ENCODE results near the gene TRABD2B.

TRABD2B gene

DNA sequence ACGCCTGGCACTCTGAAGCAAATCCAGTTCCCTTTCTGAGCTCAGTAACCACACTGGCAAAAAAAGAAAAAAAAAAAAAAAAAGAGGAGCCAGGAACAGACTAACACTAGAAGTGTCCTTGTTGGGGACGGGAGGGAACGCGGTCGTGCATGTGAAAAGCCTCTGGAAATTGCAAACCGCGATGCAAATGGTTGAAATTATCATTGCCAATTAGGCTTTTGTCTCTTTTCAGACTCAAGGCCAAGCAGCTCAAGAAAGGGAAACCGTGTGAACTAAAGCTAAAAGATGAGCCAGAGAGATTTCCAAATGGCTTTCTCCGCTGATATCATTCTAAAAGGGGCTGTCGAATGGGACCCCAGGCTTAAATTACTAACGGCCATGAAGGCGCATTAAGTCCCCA is 13.5 kb downstream of the TRABD2B start:
- Histone ChIP-seq H3K27ac (ENCODE audit: low read length, poor library complexity, severe bottlenecking) (no peak overlapping the region), H3K9me3 (ENCODE audit: control insufficient read depth, low read length) (no peaks in the 10 kb centered on the region), H4K91ac (ENCODE audit: low read length) (no peak overlapping the region), H3K4me3 (ENCODE audit: insufficient read depth in 1 of 2, low read depth in 1 of 2, low read length in 2 of 2) (no peak overlapping the region), H3K14ac (ENCODE audit: low read length in 2 of 2) (no peak overlapping the region), H3K4me2 (ENCODE audit: low read length, poor library complexity, severe bottlenecking) (no peak overlapping the region), H2BK12ac (ENCODE audit: low read length in 2 of 2) (no peak overlapping the region), H3K18ac (ENCODE audit: low read depth in 1 of 2, low read length in 2 of 2) (no peak overlapping the region), H3K27me3 (ENCODE audit: control insufficient read depth in 1 of 2, insufficient read depth in 1 of 2, low read length in 2 of 2) (peaks cover 19 to 56% of the 10 kb centered on the region in 2 experiments), H3K4ac (ENCODE audit: low read depth in 1 of 2, low read length in 2 of 2) (no peak overlapping the region), H2BK5ac (ENCODE audit: low read depth, low read length, poor library complexity, severe bottlenecking) (no peak overlapping the region), H3K79me1 (replicated peaks; ENCODE audit: low read length, poor library complexity, severe bottlenecking) (no peaks in the 10 kb centered on the region), H3K23ac (ENCODE audit: low read length in 2 of 2) (no peak overlapping the region), H4K8ac (ENCODE audit: low read length) (no peak overlapping the region), H3K4me1 (ENCODE audit: control insufficient read depth, insufficient read depth, low read depth, low read length) (peaks cover 3% of the 10 kb centered on the region), H2BK15ac (ENCODE audit: low read depth, poor library complexity, severe bottlenecking) (no peak overlapping the region), H2AK5ac (ENCODE audit: low read length, severe bottlenecking) (no peak overlapping the region), H2BK120ac (ENCODE audit: low read depth, low read length) (no peak overlapping the region), H3K9ac (ENCODE audit: low read length) (no peak overlapping the region), H2AFZ (ENCODE audit: low read depth, low read length) (no peak overlapping the region), H3K36me3 (ENCODE audit: control insufficient read depth in 1 of 2, insufficient read depth in 2 of 2, low read depth in 1 of 2, low read length in 2 of 2) (no peaks in the 10 kb centered on the region)
- no peak for DNase-seq
- 25% methylated on average over 12 of the region's 12 CpGs for WGBS

DNA sequence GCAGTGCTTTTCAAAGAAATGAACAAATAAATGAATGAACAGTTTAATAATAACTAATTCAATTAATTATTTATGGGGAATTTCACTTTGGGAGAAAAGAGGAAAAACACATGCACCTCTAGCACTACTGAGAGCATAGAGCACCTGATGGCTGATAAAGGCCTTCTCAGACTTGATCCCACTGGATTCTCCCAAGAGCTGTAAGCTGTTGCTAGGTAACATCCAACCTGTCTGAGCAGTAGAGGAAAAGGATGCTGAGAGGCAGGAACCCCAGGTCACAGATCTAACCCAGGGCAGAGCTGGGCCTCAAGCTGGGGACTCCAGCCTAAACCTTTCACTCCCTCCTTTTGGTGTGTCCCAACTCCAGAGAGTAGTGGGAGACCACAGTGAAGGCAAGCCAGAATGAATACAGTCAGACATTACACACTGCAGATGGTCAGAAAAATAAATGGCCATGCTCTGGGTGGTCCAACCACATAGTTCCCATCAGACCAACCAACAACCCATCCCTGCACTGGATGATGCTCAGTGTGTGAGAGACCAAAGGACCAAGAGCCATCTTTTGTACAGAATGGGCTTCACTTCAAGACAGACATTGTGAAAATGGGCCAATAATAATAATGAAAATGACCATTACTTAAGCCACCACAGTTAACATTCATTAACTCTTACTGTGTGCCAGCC is 15.4 kb downstream of the TRABD2B start:
- Histone ChIP-seq H2BK120ac (ENCODE audit: low read depth, low read length) (no peak overlapping the region), H3K4me1 (ENCODE audit: control insufficient read depth, insufficient read depth, low read depth, low read length) (peaks cover 3% of the 10 kb centered on the region), H3K27me3 (ENCODE audit: control insufficient read depth in 1 of 2, insufficient read depth in 1 of 2, low read length in 2 of 2) (peaks cover 19 to 42% of the 10 kb centered on the region in 2 experiments), H2BK15ac (ENCODE audit: low read depth, poor library complexity, severe bottlenecking) (no peak overlapping the region), H2AFZ (ENCODE audit: low read depth, low read length) (no peak overlapping the region), H3K18ac (ENCODE audit: low read depth in 1 of 2, low read length in 2 of 2) (no peak overlapping the region), H3K79me1 (replicated peaks; ENCODE audit: low read length, poor library complexity, severe bottlenecking) (no peaks in the 10 kb centered on the region), H2BK5ac (ENCODE audit: low read depth, low read length, poor library complexity, severe bottlenecking) (no peak overlapping the region), H2AK5ac (ENCODE audit: low read length, severe bottlenecking) (no peak overlapping the region), H3K4ac (ENCODE audit: low read depth in 1 of 2, low read length in 2 of 2) (no peak overlapping the region), H3K23ac (ENCODE audit: low read length in 2 of 2) (no peak overlapping the region), H3K4me2 (ENCODE audit: low read length, poor library complexity, severe bottlenecking) (no peak overlapping the region), H3K9ac (ENCODE audit: low read length) (no peak overlapping the region), H3K4me3 (ENCODE audit: insufficient read depth in 1 of 2, low read depth in 1 of 2, low read length in 2 of 2) (no peak overlapping the region), H3K9me3 (ENCODE audit: control insufficient read depth, low read length) (no peaks in the 10 kb centered on the region), H3K27ac (ENCODE audit: low read length, poor library complexity, severe bottlenecking) (no peak overlapping the region), H3K36me3 (ENCODE audit: control insufficient read depth in 1 of 2, insufficient read depth in 2 of 2, low read depth in 1 of 2, low read length in 2 of 2) (no peaks in the 10 kb centered on the region), H4K8ac (ENCODE audit: low read length) (no peak overlapping the region), H4K91ac (ENCODE audit: low read length) (no peak overlapping the region), H3K14ac (ENCODE audit: low read length in 2 of 2) (no peak overlapping the region), H2BK12ac (ENCODE audit: low read length in 2 of 2) (no peak overlapping the region)
- DNase-seq = no peak

- peaks cover 3% of the 10 kb centered on the region for H3K4me1 ChIP-seq (ENCODE audit: control insufficient read depth, insufficient read depth, low read depth, low read length)
- no peak overlapping the region for H2BK12ac ChIP-seq (ENCODE audit: low read length in 2 of 2)
- H3K27me3 ChIP-seq (ENCODE audit: control insufficient read depth in 1 of 2, insufficient read depth in 1 of 2, low read length in 2 of 2) = peaks cover 19 to 30% of the 10 kb centered on the region in 2 experiments
- no peak overlapping the region for H3K18ac ChIP-seq (ENCODE audit: low read depth in 1 of 2, low read length in 2 of 2)
- H3K4me3 ChIP-seq (ENCODE audit: insufficient read depth in 1 of 2, low read depth in 1 of 2, low read length in 2 of 2) = no peak overlapping the region
- H4K91ac ChIP-seq (ENCODE audit: low read length) = no peak overlapping the region
- H2AK5ac ChIP-seq (ENCODE audit: low read length, severe bottlenecking) = no peak overlapping the region
- no peak overlapping the region for H2BK120ac ChIP-seq (ENCODE audit: low read depth, low read length)
- H3K9me3 ChIP-seq (ENCODE audit: control insufficient read depth, low read length) = no peaks in the 10 kb centered on the region
- no peak overlapping the region for H3K23ac ChIP-seq (ENCODE audit: low read length in 2 of 2)
- H3K27ac ChIP-seq (ENCODE audit: low read length, poor library complexity, severe bottlenecking) = no peak overlapping the region
- no peak overlapping the region for H3K4me2 ChIP-seq (ENCODE audit: low read length, poor library complexity, severe bottlenecking)
- no peak overlapping the region for H4K8ac ChIP-seq (ENCODE audit: low read length)
- 81% methylated on average over 3 of the region's 3 CpGs for WGBS
- H2AFZ ChIP-seq (ENCODE audit: low read depth, low read length) = no peak overlapping the region
- no peak overlapping the region for H2BK5ac ChIP-seq (ENCODE audit: low read depth, low read length, poor library complexity, severe bottlenecking)
- H3K9ac ChIP-seq (ENCODE audit: low read length) = no peak overlapping the region
- no peak overlapping the region for H2BK15ac ChIP-seq (ENCODE audit: low read depth, poor library complexity, severe bottlenecking)
- H3K79me1 ChIP-seq (replicated peaks; ENCODE audit: low read length, poor library complexity, severe bottlenecking) = no peaks in the 10 kb centered on the region
- no peak overlapping the region for H3K14ac ChIP-seq (ENCODE audit: low read length in 2 of 2)
- no peak for DNase-seq
- no peak overlapping the region for H3K4ac ChIP-seq (ENCODE audit: low read depth in 1 of 2, low read length in 2 of 2)
- H3K36me3 ChIP-seq (ENCODE audit: control insufficient read depth in 1 of 2, insufficient read depth in 2 of 2, low read depth in 1 of 2, low read length in 2 of 2) = no peaks in the 10 kb centered on the region
Observed at GRCh38 chr1:47980501-47980900, 16.7 kb downstream of the TRABD2B start.

DNA sequence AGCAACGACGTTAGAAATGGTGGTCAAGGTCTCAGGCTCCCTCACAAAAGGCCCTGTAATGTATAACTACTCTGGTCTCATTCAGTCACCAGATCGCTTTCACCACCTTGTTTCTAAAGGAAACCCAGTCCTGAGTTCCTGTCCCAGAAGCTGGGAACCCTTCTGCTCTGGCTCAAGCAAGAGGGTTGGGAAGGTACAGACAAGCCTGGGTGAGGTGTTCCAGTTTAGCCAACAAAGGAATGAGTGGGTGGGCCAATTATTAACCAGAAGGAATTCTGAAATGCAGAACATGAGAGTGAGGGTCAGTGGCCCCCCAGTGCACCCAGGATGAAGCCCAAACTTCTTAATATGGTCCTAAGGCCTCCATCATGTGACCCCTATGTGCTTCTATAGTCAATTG is 17.5 kb downstream of the TRABD2B start:
- H3K36me3 ChIP-seq (ENCODE audit: control insufficient read depth in 1 of 2, insufficient read depth in 2 of 2, low read depth in 1 of 2, low read length in 2 of 2) = no peaks in the 10 kb centered on the region
- no peak overlapping the region for H2BK12ac ChIP-seq (ENCODE audit: low read length in 2 of 2)
- no peak overlapping the region for H2AFZ ChIP-seq (ENCODE audit: low read depth, low read length)
- no peak overlapping the region for H3K27ac ChIP-seq (ENCODE audit: low read length, poor library complexity, severe bottlenecking)
- H4K8ac ChIP-seq (ENCODE audit: low read length) = no peak overlapping the region
- H3K23ac ChIP-seq (ENCODE audit: low read length in 2 of 2) = no peak overlapping the region
- no peak overlapping the region for H2BK15ac ChIP-seq (ENCODE audit: low read depth, poor library complexity, severe bottlenecking)
- no peak overlapping the region for H3K4me3 ChIP-seq (ENCODE audit: insufficient read depth in 1 of 2, low read depth in 1 of 2, low read length in 2 of 2)
- H3K4me2 ChIP-seq (ENCODE audit: low read length, poor library complexity, severe bottlenecking) = no peak overlapping the region
- no peak overlapping the region for H4K91ac ChIP-seq (ENCODE audit: low read length)
- H2BK5ac ChIP-seq (ENCODE audit: low read depth, low read length, poor library complexity, severe bottlenecking) = no peak overlapping the region
- H3K9me3 ChIP-seq (ENCODE audit: control insufficient read depth, low read length) = no peaks in the 10 kb centered on the region
- DNase-seq = no peak
- H3K4me1 ChIP-seq (ENCODE audit: control insufficient read depth, insufficient read depth, low read depth, low read length) = peaks cover 3% of the 10 kb centered on the region
- 100% methylated on average over 3 of the region's 3 CpGs for WGBS
- H3K79me1 ChIP-seq (replicated peaks; ENCODE audit: low read length, poor library complexity, severe bottlenecking) = no peaks in the 10 kb centered on the region
- H2BK120ac ChIP-seq (ENCODE audit: low read depth, low read length) = no peak overlapping the region
- no peak overlapping the region for H3K9ac ChIP-seq (ENCODE audit: low read length)
- H3K14ac ChIP-seq (ENCODE audit: low read length in 2 of 2) = no peak overlapping the region
- H3K4ac ChIP-seq (ENCODE audit: low read depth in 1 of 2, low read length in 2 of 2) = no peak overlapping the region
- no peak overlapping the region for H2AK5ac ChIP-seq (ENCODE audit: low read length, severe bottlenecking)
- peaks cover 17 to 23% of the 10 kb centered on the region in 2 experiments for H3K27me3 ChIP-seq (ENCODE audit: control insufficient read depth in 1 of 2, insufficient read depth in 1 of 2, low read length in 2 of 2)
- no peak overlapping the region for H3K18ac ChIP-seq (ENCODE audit: low read depth in 1 of 2, low read length in 2 of 2)
